Stimulated activated naive CD4-positive, alpha-beta T cell treated with Interleukin-2 at 50 U/mL for 16 hours (primary cell): Measurements from ENCODE around the gene DUSP28.
"Not testable (repeated sequence)": the region's sequence is repeated elsewhere in the genome, so short reads cannot be mapped to it uniquely, and the experiment has no call there.

Source experiments
- DNase-seq: peaks from one replicate; lab custom pipeline; 2025; lab: John Stamatoyannopoulos, UW

The DUSP28 gene

GRCh38 chr2:240527153-240527750 is 32.9 kb upstream of the DUSP28 start:
- DNase-seq = no peak

- no peak for DNase-seq
Observed at GRCh38 chr2:240528406-240529040, 31.6 kb upstream of the DUSP28 start.

GRCh38 chr2:240529344-240529999 is 30.7 kb upstream of the DUSP28 start:
- DNase-seq = no peak

GRCh38 chr2:240530181-240530580 is 30.0 kb upstream of the DUSP28 start:
- no peak for DNase-seq

GRCh38 chr2:240531038-240531437 is 29.1 kb upstream of the DUSP28 start:
- DNase-seq = no peak

- no peak for DNase-seq
Observed at GRCh38 chr2:240532031-240532775, 28.0 kb upstream of the DUSP28 start.

GRCh38 chr2:240538031-240538780 is 22.0 kb upstream of the DUSP28 start:
- no peak for DNase-seq

- not testable (repeated sequence) for DNase-seq
Observed at GRCh38 chr2:240539101-240539500, 21.1 kb upstream of the DUSP28 start.

- DNase-seq = no peak
Observed at GRCh38 chr2:240539906-240540305, 20.3 kb upstream of the DUSP28 start.

GRCh38 chr2:240551288-240551687 is 8.9 kb upstream of the DUSP28 start:
- no peak for DNase-seq

- DNase-seq = no peak
Observed at GRCh38 chr2:240551811-240552210, 8.3 kb upstream of the DUSP28 start.

GRCh38 chr2:240553956-240554480 is 6.1 kb upstream of the DUSP28 start:
- DNase-seq = no peak

- DNase-seq = no peak
Observed at GRCh38 chr2:240554767-240555493, 5.2 kb upstream of the DUSP28 start.

- DNase-seq = no peak
Observed at GRCh38 chr2:240555541-240556250, 4.5 kb upstream of the DUSP28 start.

- DNase-seq = peak; percentile 66
Observed at GRCh38 chr2:240556553-240557100, 3.5 kb upstream of the DUSP28 start.

GRCh38 chr2:240557101-240557751 is 2.9 kb upstream of the DUSP28 start:
- no peak for DNase-seq

- DNase-seq = peak; percentile 50
Observed at GRCh38 chr2:240557808-240558207, 2.3 kb upstream of the DUSP28 start, which contains the start of gene ANKMY1. Gene ANKMY1 (minus strand): TSS chr2:240557988. CDS start chr2:240557335, 653 bp downstream.

- no peak for DNase-seq
Observed at GRCh38 chr2:240558236-240558761, 1.9 kb upstream of the DUSP28 start.

- no peak for DNase-seq
Observed at GRCh38 chr2:240559286-240559685, 871 bp upstream of the DUSP28 start.
